Measurements from ENCODE around the gene LBHD2.

DNA sequence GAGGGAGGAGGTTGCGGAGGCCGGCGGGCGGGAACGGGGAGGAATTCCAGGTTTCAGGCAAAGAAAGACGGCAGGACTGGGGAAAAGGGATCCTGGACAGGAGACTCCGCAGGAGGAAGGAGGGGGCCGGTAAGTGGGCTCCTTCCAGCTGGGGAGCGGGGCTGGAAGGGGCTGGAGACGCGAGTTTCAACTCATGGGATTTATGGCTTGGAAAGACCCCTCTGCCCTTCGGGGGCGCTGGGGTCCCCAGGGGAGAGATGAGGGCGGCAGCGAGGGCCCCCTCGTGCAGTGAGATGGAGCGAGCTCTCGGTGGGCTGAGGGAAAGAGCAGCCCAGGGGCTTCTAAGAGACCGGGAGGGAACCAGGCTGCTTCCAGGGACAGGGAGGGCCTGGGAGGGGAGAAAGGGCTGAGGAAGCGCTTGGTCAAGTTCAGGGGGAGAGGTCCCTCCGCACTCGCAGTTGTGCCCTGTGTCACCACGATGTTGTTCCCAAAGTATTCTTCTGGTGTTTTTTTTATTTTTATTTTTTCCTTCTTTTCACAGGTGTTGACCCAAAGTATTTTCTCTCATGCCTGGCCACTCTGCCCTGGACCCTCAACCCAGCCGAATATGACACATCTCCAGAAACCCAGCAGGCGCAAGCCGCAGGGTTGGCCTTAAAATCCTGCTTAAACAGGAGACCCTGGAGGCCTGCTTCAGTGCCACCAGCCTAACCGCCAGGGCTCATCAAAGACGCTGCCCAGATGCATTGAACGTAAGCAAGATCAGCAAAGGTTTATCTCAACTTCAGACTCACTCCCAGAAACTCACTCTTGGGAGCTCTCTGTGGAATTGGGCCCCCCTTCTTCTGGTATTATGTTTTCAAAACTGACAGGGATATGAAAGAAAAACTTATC lies 55.4 kb downstream of the LBHD2 start:
- TF ChIP-seq, protein P1, sequence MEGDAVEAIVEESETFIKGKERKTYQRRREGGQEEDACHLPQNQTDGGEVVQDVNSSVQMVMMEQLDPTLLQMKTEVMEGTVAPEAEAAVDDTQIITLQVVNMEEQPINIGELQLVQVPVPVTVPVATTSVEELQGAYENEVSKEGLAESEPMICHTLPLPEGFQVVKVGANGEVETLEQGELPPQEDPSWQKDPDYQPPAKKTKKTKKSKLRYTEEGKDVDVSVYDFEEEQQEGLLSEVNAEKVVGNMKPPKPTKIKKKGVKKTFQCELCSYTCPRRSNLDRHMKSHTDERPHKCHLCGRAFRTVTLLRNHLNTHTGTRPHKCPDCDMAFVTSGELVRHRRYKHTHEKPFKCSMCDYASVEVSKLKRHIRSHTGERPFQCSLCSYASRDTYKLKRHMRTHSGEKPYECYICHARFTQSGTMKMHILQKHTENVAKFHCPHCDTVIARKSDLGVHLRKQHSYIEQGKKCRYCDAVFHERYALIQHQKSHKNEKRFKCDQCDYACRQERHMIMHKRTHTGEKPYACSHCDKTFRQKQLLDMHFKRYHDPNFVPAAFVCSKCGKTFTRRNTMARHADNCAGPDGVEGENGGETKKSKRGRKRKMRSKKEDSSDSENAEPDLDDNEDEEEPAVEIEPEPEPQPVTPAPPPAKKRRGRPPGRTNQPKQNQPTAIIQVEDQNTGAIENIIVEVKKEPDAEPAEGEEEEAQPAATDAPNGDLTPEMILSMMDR (IDR thresholded peaks at IDR 0.05): no peak
- TF ChIP-seq, protein P2, sequence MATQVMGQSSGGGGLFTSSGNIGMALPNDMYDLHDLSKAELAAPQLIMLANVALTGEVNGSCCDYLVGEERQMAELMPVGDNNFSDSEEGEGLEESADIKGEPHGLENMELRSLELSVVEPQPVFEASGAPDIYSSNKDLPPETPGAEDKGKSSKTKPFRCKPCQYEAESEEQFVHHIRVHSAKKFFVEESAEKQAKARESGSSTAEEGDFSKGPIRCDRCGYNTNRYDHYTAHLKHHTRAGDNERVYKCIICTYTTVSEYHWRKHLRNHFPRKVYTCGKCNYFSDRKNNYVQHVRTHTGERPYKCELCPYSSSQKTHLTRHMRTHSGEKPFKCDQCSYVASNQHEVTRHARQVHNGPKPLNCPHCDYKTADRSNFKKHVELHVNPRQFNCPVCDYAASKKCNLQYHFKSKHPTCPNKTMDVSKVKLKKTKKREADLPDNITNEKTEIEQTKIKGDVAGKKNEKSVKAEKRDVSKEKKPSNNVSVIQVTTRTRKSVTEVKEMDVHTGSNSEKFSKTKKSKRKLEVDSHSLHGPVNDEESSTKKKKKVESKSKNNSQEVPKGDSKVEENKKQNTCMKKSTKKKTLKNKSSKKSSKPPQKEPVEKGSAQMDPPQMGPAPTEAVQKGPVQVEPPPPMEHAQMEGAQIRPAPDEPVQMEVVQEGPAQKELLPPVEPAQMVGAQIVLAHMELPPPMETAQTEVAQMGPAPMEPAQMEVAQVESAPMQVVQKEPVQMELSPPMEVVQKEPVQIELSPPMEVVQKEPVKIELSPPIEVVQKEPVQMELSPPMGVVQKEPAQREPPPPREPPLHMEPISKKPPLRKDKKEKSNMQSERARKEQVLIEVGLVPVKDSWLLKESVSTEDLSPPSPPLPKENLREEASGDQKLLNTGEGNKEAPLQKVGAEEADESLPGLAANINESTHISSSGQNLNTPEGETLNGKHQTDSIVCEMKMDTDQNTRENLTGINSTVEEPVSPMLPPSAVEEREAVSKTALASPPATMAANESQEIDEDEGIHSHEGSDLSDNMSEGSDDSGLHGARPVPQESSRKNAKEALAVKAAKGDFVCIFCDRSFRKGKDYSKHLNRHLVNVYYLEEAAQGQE (IDR thresholded peaks at IDR 0.05; ENCODE audit: insufficient read depth in 1 of 2, low read depth in 2 of 2, low read length in 1 of 2): no peak
- TF ChIP-seq POLR2AphosphoS5 (IDR thresholded peaks at IDR 0.05; ENCODE audit: low read depth, low read length): no peak

Data from Panc1 (cell line).